HepG2 (cell line): ENCODE results near the gene ARPC1B. TPM values are rescaled to one million over a fixed set of nuclear protein-coding genes. Genes with fewer than 3 reads are reported as not detected.
A peak's percentile ranks its signal among the peaks of the same experiment; 100 is the strongest.

ENCODE experiments used
- CSRNP1 ChIP-seq: sonication (generic); formaldehyde crosslinking; IDR thresholded peaks from 2 replicates; pipeline ENCODE4 v1.8.1; 2023; ENCODE audit warnings: mild to moderate bottlenecking, missing genetic modification reagents
- EED ChIP-seq: sonication (generic); formaldehyde crosslinking; IDR thresholded peaks from 2 replicates; pipeline ENCODE4 v1.5.0; 2020; ENCODE audit warnings: mild to moderate bottlenecking, missing genetic modification reagents
- HMGA1 ChIP-seq: sonication (generic); formaldehyde crosslinking; conservative IDR thresholded peaks from 2 replicates; pipeline ENCODE4 v1.4.0; 2020; ENCODE audit warnings: missing genetic modification reagents
- HNRNPL ChIP-seq: fragments of 200-400 bp; formaldehyde crosslinking; IDR thresholded peaks from 2 replicates; pipeline ENCODE4 v1.6.1; 2017; ENCODE audit warnings: mild to moderate bottlenecking, low read depth, low read length
- HNRNPLL ChIP-seq: fragments of 200-400 bp; formaldehyde crosslinking; IDR thresholded peaks from 2 replicates; pipeline ENCODE4 v1.6.1; 2017; ENCODE audit warnings: mild to moderate bottlenecking, low read depth, low read length; ENCODE audit not compliant: poor library complexity, severe bottlenecking
- KAT8 ChIP-seq: IDR thresholded peaks from 2 replicates; pipeline ENCODE4 v1.6.1; 2016; ENCODE audit warnings: missing genetic modification reagents, missing compliant biosample characterization
- MXI1 ChIP-seq: IDR thresholded peaks from 3 replicates; pipeline ENCODE4 v1.6.1; 2012; ENCODE audit warnings: low read depth, low read length, inconsistent platforms, borderline replicate concordance
- RNF219 ChIP-seq: sonication (generic); formaldehyde crosslinking; IDR thresholded peaks from 2 replicates; pipeline ENCODE4 v1.5.0; 2020; ENCODE audit warnings: mild to moderate bottlenecking, missing genetic modification reagents
- SP2 ChIP-seq: sonication (generic); formaldehyde crosslinking; IDR thresholded peaks from 2 replicates; pipeline ENCODE4 v1.5.1; 2020; ENCODE audit warnings: mild to moderate bottlenecking, missing genetic modification reagents
- TARDBP ChIP-seq: sonication (generic); formaldehyde crosslinking; IDR thresholded peaks from 2 replicates; pipeline ENCODE4 v1.8.0; 2022; ENCODE audit warnings: mild to moderate bottlenecking, missing genetic modification reagents
- TMF1 ChIP-seq: sonication (generic); formaldehyde crosslinking; IDR thresholded peaks from 2 replicates; pipeline ENCODE4 v1.8.1; 2022; ENCODE audit warnings: low read depth, missing genetic modification reagents
- ZIK1 ChIP-seq: sonication (generic); formaldehyde crosslinking; IDR thresholded peaks from 2 replicates; pipeline ENCODE4 v1.5.0; 2020; ENCODE audit warnings: mild to moderate bottlenecking, low read depth, missing genetic modification reagents, borderline replicate concordance
- ZNF225 ChIP-seq: sonication (generic); formaldehyde crosslinking; IDR thresholded peaks from 2 replicates; pipeline ENCODE4 v1.4.0; 2020; ENCODE audit warnings: mild to moderate bottlenecking, missing genetic modification reagents
- ZNF280B ChIP-seq: sonication (generic); formaldehyde crosslinking; IDR thresholded peaks from 2 replicates; pipeline ENCODE4 v1.5.0; 2020; ENCODE audit warnings: missing genetic modification reagents, mild to moderate bottlenecking, borderline replicate concordance
- ZNF318 ChIP-seq: sonication (generic); formaldehyde crosslinking; IDR thresholded peaks from 2 replicates; pipeline ENCODE4 v1.4.0; 2020; ENCODE audit warnings: mild to moderate bottlenecking, missing genetic modification reagents
- ZNF7 ChIP-seq: IDR thresholded peaks from 2 replicates; pipeline ENCODE4 v1.6.1; 2016; ENCODE audit warnings: missing biosample characterization, missing genetic modification reagents
- polyA plus RNA-seq, 8 experiments: library from polyadenylated mRNA; depleted of rRNA in 3 of 8; stranded (reverse) in 7 of 8; unstranded in 1 of 8; fragments of >200 nt; fragmentation: Illumina TruSeq in 4 of 8; extraction: Trizol in 4 of 8; gene quantifications; 2 replicates each; pipeline versions ENCODE4 v1.2.1 to v1.2.3, GENCODE V29; 2011 to 2016; ENCODE audit warnings: low read depth in 4 of 8, missing spikeins in 1 of 8, mixed read lengths in 1 of 8; ENCODE audit not compliant: insufficient read depth in 1 of 8
- total RNA-seq, 5 experiments: library from RNA; depleted of rRNA; stranded (reverse); fragments of >200 nt; fragmentation: Illumina TruSeq; extraction: Trizol; gene quantifications; 2 replicates each; pipeline ENCODE4 v1.2.3, GENCODE V29; 2016; ENCODE audit warnings: low read depth in 1 of 5

The ARPC1B gene
- total and polyA plus RNA-seq, 2 of the 13 experiments (the other 11 are each of a cell fraction or from before 2014, with no cell fraction given) = 72.9 to 89.1 TPM

- TF ChIP-seq CSRNP1 = 0 out of 2 replicates have a peak, but pooled peaks have one; percentile 6
- peak; percentile 41; the same call in 1 of the 2 replicates for TF ChIP-seq RNF219 (CRISPR knock-in tag)
- TF ChIP-seq ZNF318 (CRISPR knock-in tag) = peak; percentile 76; the same call in 1 of the 2 replicates
- TF ChIP-seq ZNF280B (CRISPR knock-in tag) = peak; percentile 80; the same call in 1 of the 2 replicates
- 0 out of 2 replicates have a peak, but pooled peaks have one; percentile 8 for TF ChIP-seq ZNF225 (CRISPR knock-in tag)
- TF ChIP-seq TARDBP (CRISPR knock-in tag) = no peak
- no peak for TF ChIP-seq HMGA1 (CRISPR knock-in tag)
- peak; percentile 59; the same call in 1 of the 2 replicates for TF ChIP-seq EED (CRISPR knock-in tag)
- TF ChIP-seq MXI1 = peak; percentile 38; the same call in 1 of the 3 replicates
- TF ChIP-seq HNRNPL = 0 out of 2 replicates have a peak, but pooled peaks have one; percentile 3
- no peak for TF ChIP-seq SP2
- no peak for TF ChIP-seq ZNF7 (CRISPR knock-in tag)
- no peak for TF ChIP-seq TMF1
- TF ChIP-seq HNRNPLL = no peak
- TF ChIP-seq ZIK1 = 0 out of 2 replicates have a peak, but pooled peaks have one; percentile 2
- no peak for TF ChIP-seq KAT8 (CRISPR knock-in tag)
These were observed 33.4 kb downstream of the ARPC1B start (continued) for GRCh38 chr7:99407872-99408378.
